ENCODE data around the gene FAU.

DNA sequence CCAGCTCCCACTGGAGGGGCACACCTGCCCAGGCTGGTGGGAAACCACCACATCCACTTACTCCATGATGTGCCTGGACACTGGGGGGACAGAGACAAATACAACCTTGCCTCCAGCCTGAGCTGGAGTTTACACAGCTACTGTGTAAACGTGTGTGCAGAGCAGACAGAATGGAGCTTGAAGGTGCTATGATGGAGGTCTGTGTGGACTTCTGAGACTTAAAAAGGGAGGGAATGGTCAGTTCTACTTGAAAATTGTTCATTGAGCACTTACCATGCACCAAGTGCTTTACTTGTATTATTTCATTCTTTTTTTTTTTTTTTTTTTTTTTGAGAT lies 49.3 kb downstream of the FAU start:
- TF ChIP-seq, protein P1, sequence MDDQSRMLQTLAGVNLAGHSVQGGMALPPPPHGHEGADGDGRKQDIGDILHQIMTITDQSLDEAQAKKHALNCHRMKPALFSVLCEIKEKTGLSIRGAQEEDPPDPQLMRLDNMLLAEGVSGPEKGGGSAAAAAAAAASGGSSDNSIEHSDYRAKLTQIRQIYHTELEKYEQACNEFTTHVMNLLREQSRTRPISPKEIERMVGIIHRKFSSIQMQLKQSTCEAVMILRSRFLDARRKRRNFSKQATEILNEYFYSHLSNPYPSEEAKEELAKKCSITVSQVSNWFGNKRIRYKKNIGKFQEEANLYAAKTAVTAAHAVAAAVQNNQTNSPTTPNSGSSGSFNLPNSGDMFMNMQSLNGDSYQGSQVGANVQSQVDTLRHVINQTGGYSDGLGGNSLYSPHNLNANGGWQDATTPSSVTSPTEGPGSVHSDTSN (IDR thresholded peaks at IDR 0.05; ENCODE audit: insufficient replicate concordance, low read depth, low read length): no peak
- no peak for TF ChIP-seq RAD21 (IDR thresholded peaks at IDR 0.05; ENCODE audit: insufficient read depth, low read depth, low read length)
- TF ChIP-seq ZNF207 (IDR thresholded peaks at IDR 0.05; ENCODE audit: borderline replicate concordance): no peak
- TF ChIP-seq, protein P2, sequence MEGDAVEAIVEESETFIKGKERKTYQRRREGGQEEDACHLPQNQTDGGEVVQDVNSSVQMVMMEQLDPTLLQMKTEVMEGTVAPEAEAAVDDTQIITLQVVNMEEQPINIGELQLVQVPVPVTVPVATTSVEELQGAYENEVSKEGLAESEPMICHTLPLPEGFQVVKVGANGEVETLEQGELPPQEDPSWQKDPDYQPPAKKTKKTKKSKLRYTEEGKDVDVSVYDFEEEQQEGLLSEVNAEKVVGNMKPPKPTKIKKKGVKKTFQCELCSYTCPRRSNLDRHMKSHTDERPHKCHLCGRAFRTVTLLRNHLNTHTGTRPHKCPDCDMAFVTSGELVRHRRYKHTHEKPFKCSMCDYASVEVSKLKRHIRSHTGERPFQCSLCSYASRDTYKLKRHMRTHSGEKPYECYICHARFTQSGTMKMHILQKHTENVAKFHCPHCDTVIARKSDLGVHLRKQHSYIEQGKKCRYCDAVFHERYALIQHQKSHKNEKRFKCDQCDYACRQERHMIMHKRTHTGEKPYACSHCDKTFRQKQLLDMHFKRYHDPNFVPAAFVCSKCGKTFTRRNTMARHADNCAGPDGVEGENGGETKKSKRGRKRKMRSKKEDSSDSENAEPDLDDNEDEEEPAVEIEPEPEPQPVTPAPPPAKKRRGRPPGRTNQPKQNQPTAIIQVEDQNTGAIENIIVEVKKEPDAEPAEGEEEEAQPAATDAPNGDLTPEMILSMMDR (IDR thresholded peaks at IDR 0.05 in 2 of 3, conservative IDR thresholded peaks at IDR 0.05 in 1 of 3; ENCODE audit: control insufficient read depth in 2 of 3, extremely low read depth in 1 of 3, insufficient read depth in 1 of 3, low read depth in 3 of 3, low read length in 3 of 3): no peak
- TF ChIP-seq GABPA (IDR thresholded peaks at IDR 0.05; ENCODE audit: low read depth): no peak
- TF ChIP-seq NR2C1 (IDR thresholded peaks at IDR 0.05): no peak
- TF ChIP-seq MXI1 (IDR thresholded peaks at IDR 0.05; ENCODE audit: low read depth, low read length): no peak
- no peak for TF ChIP-seq POLR2A (IDR thresholded peaks at IDR 0.05; ENCODE audit: low read depth, low read length)
- no peak for TF ChIP-seq CHD4 (IDR thresholded peaks at IDR 0.05)
- no peak for TF ChIP-seq SRF (IDR thresholded peaks at IDR 0.05; ENCODE audit: low read depth in 2 of 2, low read length in 2 of 2)
- TF ChIP-seq, protein P3, sequence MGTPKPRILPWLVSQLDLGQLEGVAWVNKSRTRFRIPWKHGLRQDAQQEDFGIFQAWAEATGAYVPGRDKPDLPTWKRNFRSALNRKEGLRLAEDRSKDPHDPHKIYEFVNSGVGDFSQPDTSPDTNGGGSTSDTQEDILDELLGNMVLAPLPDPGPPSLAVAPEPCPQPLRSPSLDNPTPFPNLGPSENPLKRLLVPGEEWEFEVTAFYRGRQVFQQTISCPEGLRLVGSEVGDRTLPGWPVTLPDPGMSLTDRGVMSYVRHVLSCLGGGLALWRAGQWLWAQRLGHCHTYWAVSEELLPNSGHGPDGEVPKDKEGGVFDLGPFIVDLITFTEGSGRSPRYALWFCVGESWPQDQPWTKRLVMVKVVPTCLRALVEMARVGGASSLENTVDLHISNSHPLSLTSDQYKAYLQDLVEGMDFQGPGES (IDR thresholded peaks at IDR 0.05): no peak
- TF ChIP-seq PAX5 (IDR thresholded peaks at IDR 0.05; ENCODE audit: borderline replicate concordance, low read depth, low read length): no peak

Measured in GM12878 (cell line).